Neural cell (in vitro differentiated cells): ENCODE data around the gene CLIP1. TPM values are rescaled to one million over a fixed set of nuclear protein-coding genes. Genes with fewer than 3 reads are reported as not detected.

Source experiments
- H2AFZ ChIP-seq: fragments of 200-600, 300-800 bp; sonication (generic), shearing (Covaris generic); 2 replicates; pipeline ENCODE4 v1.6.0; 2014; ENCODE audit warnings: low read depth, mild to moderate bottlenecking, antibody characterized with exemption, low read length, moderate library complexity
- H3F3A ChIP-seq: fragments of 200-600 bp; shearing (Covaris generic); 2 replicates; pipeline ENCODE4 v1.6.1; 2016; ENCODE audit warnings: mild to moderate bottlenecking, moderate library complexity, mixed read lengths, antibody characterized with exemption, low read length; ENCODE audit not compliant: insufficient read depth, poor library complexity, severe bottlenecking
- H3K27ac ChIP-seq: fragments of 200-600, 300-800 bp; sonication (generic), shearing (Covaris generic); 2 replicates; pipeline ENCODE4 v1.5.1; 2014; ENCODE audit warnings: mild to moderate bottlenecking, low read length, moderate library complexity
- H3K27me3 ChIP-seq: fragments of 300-800, 200-600 bp; sonication (generic), shearing (Covaris generic); 2 replicates; pipeline ENCODE4 v1.6.0; 2014; ENCODE audit warnings: mild to moderate bottlenecking, low read depth, low read length, moderate library complexity; ENCODE audit not compliant: insufficient read depth
- H3K36me3 ChIP-seq: fragments of 300-800, 200-600 bp; sonication (generic), shearing (Covaris generic); 2 replicates; pipeline ENCODE4 v1.5.1; 2014; ENCODE audit warnings: mild to moderate bottlenecking, antibody characterized with exemption, low read length, moderate library complexity; ENCODE audit not compliant: insufficient read depth
- H3K4me2 ChIP-seq: fragments of 300-800, 200-600 bp; sonication (generic), shearing (Covaris generic); 2 replicates; pipeline ENCODE4 v1.6.0; 2014; ENCODE audit warnings: mild to moderate bottlenecking, low read length
- H3K4me3 ChIP-seq: fragments of 300-800, 200-600 bp; sonication (generic), shearing (Covaris generic); 2 replicates; pipeline ENCODE4 v1.5.1; 2014; ENCODE audit warnings: mild to moderate bottlenecking, low read length, moderate library complexity
- H3K79me2 ChIP-seq: fragments of 200-600 bp; shearing (Covaris generic); replicated peaks from 2 replicates; pipeline ENCODE4 v1.6.0; 2014; ENCODE audit warnings: mild to moderate bottlenecking, low read length, moderate library complexity; ENCODE audit not compliant: insufficient read depth
- H3K9ac ChIP-seq: fragments of 300-800, 200-600 bp; sonication (generic), shearing (Covaris generic); 2 replicates; pipeline ENCODE4 v1.6.1; 2016; ENCODE audit warnings: mild to moderate bottlenecking, low read length, mixed read lengths
- H3K9me2 ChIP-seq: fragments of 200-600 bp; shearing (Covaris generic); 2 replicates; pipeline ENCODE4 v1.6.1; 2016; ENCODE audit warnings: mild to moderate bottlenecking, low read length, mixed read lengths; ENCODE audit not compliant: insufficient read depth
- H3K9me3 ChIP-seq: fragments of 200-600, 300-800 bp; sonication (generic), shearing (Covaris generic); 2 replicates; pipeline ENCODE4 v1.6.1; 2016; ENCODE audit warnings: mild to moderate bottlenecking, mixed run types, low read length, moderate library complexity, mixed read lengths
- H4K20me1 ChIP-seq: fragments of 200-600 bp; shearing (Covaris generic); 2 replicates; pipeline ENCODE4 v1.6.1; 2016; ENCODE audit warnings: mild to moderate bottlenecking, mixed run types; ENCODE audit not compliant: insufficient read depth
- CTCF ChIP-seq: fragments of 450-650 bp; IDR thresholded peaks from 2 replicates; pipeline ENCODE4 v1.5.1; 2014; ENCODE audit warnings: antibody characterized with exemption, mild to moderate bottlenecking, moderate library complexity; ENCODE audit not compliant: poor library complexity, severe bottlenecking
- EP300 ChIP-seq: fragments of 450-650 bp; conservative IDR thresholded peaks from 2 replicates; pipeline ENCODE4 v1.6.1; 2014; ENCODE audit warnings: antibody characterized with exemption, mild to moderate bottlenecking, moderate library complexity; ENCODE audit not compliant: poor library complexity, severe bottlenecking
- EZH2 ChIP-seq: fragments of 200-600, 300-800 bp; shearing (Covaris generic), sonication (generic); IDR thresholded peaks from 2 replicates; pipeline ENCODE4 v1.6.1; 2014; ENCODE audit warnings: antibody characterized with exemption, low read length, borderline replicate concordance, mild to moderate bottlenecking; ENCODE audit not compliant: insufficient read depth, poor library complexity, severe bottlenecking
- MXI1 ChIP-seq: fragments of 450-650 bp; conservative IDR thresholded peaks from 2 replicates; pipeline ENCODE4 v1.6.1; 2014; ENCODE audit warnings: antibody characterized with exemption, mild to moderate bottlenecking; ENCODE audit not compliant: poor library complexity, severe bottlenecking
- POLR2AphosphoS5 ChIP-seq: IDR thresholded peaks from 2 replicates; pipeline ENCODE4 v1.6.1; 2012
- RAD21 ChIP-seq: fragments of 450-650 bp; conservative IDR thresholded peaks from 2 replicates; pipeline ENCODE4 v1.6.1; 2014; ENCODE audit warnings: antibody characterized with exemption, mild to moderate bottlenecking, moderate library complexity
- REST ChIP-seq: IDR thresholded peaks from 2 replicates; pipeline ENCODE4 v1.6.1; 2012; ENCODE audit warnings: borderline replicate concordance
- SMC3 ChIP-seq: fragments of 450-650 bp; conservative IDR thresholded peaks from 2 replicates; pipeline ENCODE4 v1.6.1; 2014; ENCODE audit warnings: antibody characterized with exemption, mild to moderate bottlenecking, moderate library complexity; ENCODE audit not compliant: poor library complexity
- TAF1 ChIP-seq: IDR thresholded peaks from 2 replicates; pipeline ENCODE4 v1.6.1; 2012; ENCODE audit warnings: low read depth
- polyA plus RNA-seq: library from polyadenylated mRNA; depleted of rRNA; stranded (reverse); fragments of >200 nt; gene quantifications from 2 replicates; pipeline ENCODE4 v1.2.3, GENCODE V29; 2014

Gene CLIP1
- polyA plus RNA-seq, 1 donor from 2014 or later = 67.4 TPM

GRCh38 chr12:122354958-122355641 lies 67.4 kb downstream of the CLIP1 start:
- H3K27me3 ChIP-seq = no peaks in the 10 kb centered on the region
- H3K9me3 ChIP-seq = no peaks in the 10 kb centered on the region
- H3K9me2 ChIP-seq = no peaks in the 10 kb centered on the region
- no peak overlapping the region for H2AFZ ChIP-seq
- no peaks in the 10 kb centered on the region for H3K79me2 ChIP-seq
- no peak overlapping the region for H3K27ac ChIP-seq
- no peaks in the 10 kb centered on the region for H3K36me3 ChIP-seq
- TF ChIP-seq CTCF (no peak), POLR2AphosphoS5 (no peak), RAD21 (no peak), SMC3 (no peak), EP300 (no peak), MXI1 (no peak), REST (no peak), TAF1 (no peak), EZH2 (no peak)
- H3K9ac ChIP-seq = no peak overlapping the region
- no peak overlapping the region for H3K4me2 ChIP-seq
- H3F3A ChIP-seq = no peaks in the 10 kb centered on the region
- no peak overlapping the region for H3K4me3 ChIP-seq
- no peaks in the 10 kb centered on the region for H4K20me1 ChIP-seq

GRCh38 chr12:122352394-122352793 lies 70.1 kb downstream of the CLIP1 start:
- no peak overlapping the region for H3K4me2 ChIP-seq
- TF ChIP-seq SMC3 = no peak
- no peak for TF ChIP-seq EP300
- no peak for TF ChIP-seq RAD21
- TF ChIP-seq EZH2 = no peak
- TF ChIP-seq MXI1 = no peak
- TF ChIP-seq TAF1 = no peak
- no peak for TF ChIP-seq POLR2AphosphoS5
- TF ChIP-seq REST = no peak
- no peak for TF ChIP-seq CTCF
- no peak overlapping the region for H2AFZ ChIP-seq
- no peaks in the 10 kb centered on the region for H3K27me3 ChIP-seq
- no peaks in the 10 kb centered on the region for H3F3A ChIP-seq
- no peaks in the 10 kb centered on the region for H3K9me3 ChIP-seq
- no peaks in the 10 kb centered on the region for H4K20me1 ChIP-seq
- no peak overlapping the region for H3K27ac ChIP-seq
- no peaks in the 10 kb centered on the region for H3K36me3 ChIP-seq
- H3K9me2 ChIP-seq = no peaks in the 10 kb centered on the region
- no peaks in the 10 kb centered on the region for H3K79me2 ChIP-seq
- no peak overlapping the region for H3K9ac ChIP-seq
- H3K4me3 ChIP-seq = no peak overlapping the region
